Hepatocyte (in vitro differentiated cells): ENCODE data around the gene FAM111A. TPM values are rescaled to one million over a fixed set of nuclear protein-coding genes. Genes with fewer than 3 reads are reported as not detected.

Source experiments
- DNase-seq: peaks from one replicate; pipeline ENCODE4 v3.0.0-alpha.2; 2016; ENCODE audit warnings: low spot score
- H2AFZ ChIP-seq: fragments of 200-600 bp; sonication (generic); 2 replicates; pipeline ENCODE4 v1.6.0; 2016; ENCODE audit warnings: antibody characterized with exemption, mild to moderate bottlenecking
- H3K27ac ChIP-seq: fragments of 200-600 bp; sonication (generic); 2 replicates; pipeline ENCODE4 v1.5.1; 2016; ENCODE audit warnings: mild to moderate bottlenecking
- H3K27me3 ChIP-seq: fragments of 200-600 bp; sonication (generic); 2 replicates; pipeline ENCODE4 v1.6.1; 2016
- H3K36me3 ChIP-seq: fragments of 200-600 bp; sonication (generic); replicated peaks from 2 replicates; pipeline ENCODE4 v1.5.1; 2016; ENCODE audit warnings: low read depth; ENCODE audit not compliant: insufficient read depth
- H3K4me1 ChIP-seq: fragments of 200-600 bp; sonication (generic); 2 replicates; pipeline ENCODE4 v1.5.1; 2016; ENCODE audit warnings: mild to moderate bottlenecking, moderate library complexity; ENCODE audit not compliant: insufficient read depth
- H3K4me2 ChIP-seq: fragments of 200-600 bp; sonication (generic); 2 replicates; pipeline ENCODE4 v1.6.0; 2016
- H3K4me3 ChIP-seq: fragments of 200-600 bp; sonication (generic); 2 replicates; pipeline ENCODE4 v1.5.1; 2016; ENCODE audit warnings: mild to moderate bottlenecking
- H3K79me2 ChIP-seq: fragments of 200-600 bp; sonication (generic); 2 replicates; pipeline ENCODE4 v1.6.0; 2017; ENCODE audit warnings: mild to moderate bottlenecking
- H3K9me2 ChIP-seq: fragments of 200-600 bp; sonication (generic); replicated peaks from 2 replicates; pipeline ENCODE4 v1.6.0; 2017; ENCODE audit warnings: mild to moderate bottlenecking; ENCODE audit not compliant: insufficient read depth
- H3K9me3 ChIP-seq: fragments of 200-600 bp; sonication (generic); 2 replicates; pipeline ENCODE4 v1.5.1; 2016; ENCODE audit warnings: low read depth, mild to moderate bottlenecking
- H4K20me1 ChIP-seq: fragments of 200-600 bp; sonication (generic); 2 replicates; pipeline ENCODE4 v1.6.0; 2016; ENCODE audit warnings: mild to moderate bottlenecking; ENCODE audit not compliant: insufficient read depth, poor library complexity, severe bottlenecking
- EZH2 ChIP-seq: fragments of 200-600 bp; sonication (generic); IDR thresholded peaks from 2 replicates; pipeline ENCODE4 v1.6.1; 2016; ENCODE audit warnings: antibody characterized with exemption, mild to moderate bottlenecking, borderline replicate concordance
- EZH2phosphoT487 ChIP-seq: fragments of 200-600 bp; sonication (generic); IDR thresholded peaks from one replicate; pipeline ENCODE4 v1.6.1; 2018; ENCODE audit warnings: antibody characterized with exemption, mild to moderate bottlenecking, low read depth, moderate library complexity; ENCODE audit not compliant: unreplicated experiment, severe bottlenecking
- WGBS: methylation state at CpG from one replicate; pipeline ENCODE4 v1.1.6; 2016; ENCODE audit warnings: low lambda C conversion rate; ENCODE audit errors: missing lambda C conversion rate; 5-methylcytosine and 5-hydroxymethylcytosine counted together
- polyA plus RNA-seq: library from polyadenylated mRNA; unstranded; fragments of >200 nt; fragmentation: Nextera tagmentation; extraction: Ambion mirVana; gene quantifications from 2 replicates; pipeline ENCODE4 v1.2.1, GENCODE V29; 2016
- total RNA-seq: library from RNA; depleted of rRNA; stranded (reverse); fragments of >200 nt; gene quantifications from 2 replicates; pipeline ENCODE4 v1.2.3, GENCODE V29; 2014
- TF ChIP-seq, protein P1 (sequence below): fragments of 200-600 bp; sonication (generic); IDR thresholded peaks from 2 replicates; pipeline ENCODE4 v1.5.1; 2016; ENCODE audit warnings: antibody characterized with exemption, mild to moderate bottlenecking; ENCODE audit not compliant: poor library complexity

The FAM111A gene
- total and polyA plus RNA-seq, 2 experiments from 2014 or later: 20.0 to 43.2 TPM

GRCh38 chr11:59172345-59173079 is 29.9 kb downstream of the FAM111A start:
- peak; percentile 60 for DNase-seq
- H3K4me1 ChIP-seq: peaks cover 17% of the 10 kb centered on the region
- H3K4me2 ChIP-seq: peak overlapping the region; percentile 100
- H3K27me3 ChIP-seq: no peaks in the 10 kb centered on the region
- TF ChIP-seq, protein P1, sequence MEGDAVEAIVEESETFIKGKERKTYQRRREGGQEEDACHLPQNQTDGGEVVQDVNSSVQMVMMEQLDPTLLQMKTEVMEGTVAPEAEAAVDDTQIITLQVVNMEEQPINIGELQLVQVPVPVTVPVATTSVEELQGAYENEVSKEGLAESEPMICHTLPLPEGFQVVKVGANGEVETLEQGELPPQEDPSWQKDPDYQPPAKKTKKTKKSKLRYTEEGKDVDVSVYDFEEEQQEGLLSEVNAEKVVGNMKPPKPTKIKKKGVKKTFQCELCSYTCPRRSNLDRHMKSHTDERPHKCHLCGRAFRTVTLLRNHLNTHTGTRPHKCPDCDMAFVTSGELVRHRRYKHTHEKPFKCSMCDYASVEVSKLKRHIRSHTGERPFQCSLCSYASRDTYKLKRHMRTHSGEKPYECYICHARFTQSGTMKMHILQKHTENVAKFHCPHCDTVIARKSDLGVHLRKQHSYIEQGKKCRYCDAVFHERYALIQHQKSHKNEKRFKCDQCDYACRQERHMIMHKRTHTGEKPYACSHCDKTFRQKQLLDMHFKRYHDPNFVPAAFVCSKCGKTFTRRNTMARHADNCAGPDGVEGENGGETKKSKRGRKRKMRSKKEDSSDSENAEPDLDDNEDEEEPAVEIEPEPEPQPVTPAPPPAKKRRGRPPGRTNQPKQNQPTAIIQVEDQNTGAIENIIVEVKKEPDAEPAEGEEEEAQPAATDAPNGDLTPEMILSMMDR: no peak
- TF ChIP-seq EZH2 (no peak), EZH2phosphoT487 (no peak)
- no peaks in the 10 kb centered on the region for H4K20me1 ChIP-seq
- peak overlapping the region; percentile 69 for H3K4me3 ChIP-seq
- no peaks in the 10 kb centered on the region for H3K36me3 ChIP-seq
- H3K9me3 ChIP-seq: no peaks in the 10 kb centered on the region
- peak overlapping the region; percentile 64 for H2AFZ ChIP-seq
- peak overlapping the region; percentile 95 for H3K27ac ChIP-seq
- no peaks in the 10 kb centered on the region for H3K9me2 ChIP-seq
- under 1% methylated on average over 29 of the region's 70 CpGs for WGBS
- peaks cover 35% of the 10 kb centered on the region for H3K79me2 ChIP-seq

DNA sequence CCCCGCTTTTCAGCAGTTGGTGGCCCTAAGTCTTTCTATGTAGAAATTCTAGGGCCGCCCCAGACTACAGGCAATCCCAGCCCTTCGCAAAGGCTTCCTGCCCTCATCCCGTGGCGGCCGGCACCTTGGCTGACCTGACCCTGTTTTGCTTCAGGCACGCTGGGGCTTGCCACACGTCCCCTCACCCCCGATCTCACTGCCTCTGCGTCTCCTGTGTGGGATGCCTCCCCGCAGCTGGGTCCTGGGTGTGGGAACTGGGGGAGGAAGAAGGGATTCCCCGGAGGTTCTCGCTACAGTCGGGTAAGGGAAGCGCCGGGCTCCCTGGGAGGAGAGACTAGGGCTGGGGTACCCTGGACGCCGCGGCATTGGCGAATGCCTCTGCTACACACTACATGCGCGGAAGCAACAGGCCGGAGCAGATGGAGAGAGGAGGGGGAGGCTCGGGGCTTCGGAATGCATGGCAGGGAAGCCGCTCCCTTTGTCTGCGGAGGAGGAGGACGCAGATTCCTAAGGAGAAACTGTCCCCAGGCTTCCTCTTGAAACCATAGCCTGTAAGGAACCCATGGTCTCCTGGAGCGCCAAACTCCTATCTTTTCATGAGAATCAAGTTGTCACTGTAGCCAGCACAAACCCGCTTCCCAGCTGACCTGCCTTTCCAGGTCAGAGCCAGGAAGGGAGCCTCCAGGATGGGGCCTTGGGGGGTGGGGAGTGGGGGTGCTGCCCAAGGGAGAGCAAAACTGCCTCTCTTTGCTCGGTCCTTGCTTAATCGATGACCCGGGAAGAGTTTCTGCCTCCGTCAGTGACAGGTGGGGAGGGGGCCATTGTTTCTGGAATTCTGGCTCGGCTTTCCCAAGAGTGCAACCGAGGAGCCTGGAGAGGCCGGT is 30.7 kb downstream of the FAM111A start:
- H3K4me3 ChIP-seq: peak overlapping the region; percentile 69
- peak overlapping the region; percentile 43 for H2AFZ ChIP-seq
- peak overlapping the region; percentile 100 for H3K4me2 ChIP-seq
- H3K36me3 ChIP-seq: no peaks in the 10 kb centered on the region
- H3K4me1 ChIP-seq: peaks cover 19% of the 10 kb centered on the region
- TF ChIP-seq EZH2phosphoT487: no peak
- TF ChIP-seq EZH2: no peak
- TF ChIP-seq, protein P1: no peak
- H3K27me3 ChIP-seq: no peaks in the 10 kb centered on the region
- no peaks in the 10 kb centered on the region for H4K20me1 ChIP-seq
- H3K79me2 ChIP-seq: peaks cover 44% of the 10 kb centered on the region
- DNase-seq: peak; percentile 73
- no peaks in the 10 kb centered on the region for H3K9me2 ChIP-seq
- peak overlapping the region; percentile 95 for H3K27ac ChIP-seq
- WGBS: 2% methylated on average over 37 of the region's 37 CpGs
- no peaks in the 10 kb centered on the region for H3K9me3 ChIP-seq

- peak overlapping the region; percentile 43 for H2AFZ ChIP-seq
- peaks cover 22% of the 10 kb centered on the region for H3K4me1 ChIP-seq
- H3K79me2 ChIP-seq: peaks cover 51% of the 10 kb centered on the region
- H3K9me2 ChIP-seq: no peaks in the 10 kb centered on the region
- peak overlapping the region; percentile 69 for H3K4me3 ChIP-seq
- 8% methylated on average over 7 of the region's 7 CpGs for WGBS
- TF ChIP-seq, protein P1: no peak
- no peak for TF ChIP-seq EZH2
- no peak for TF ChIP-seq EZH2phosphoT487
- H3K9me3 ChIP-seq: no peaks in the 10 kb centered on the region
- H3K27me3 ChIP-seq: no peaks in the 10 kb centered on the region
- peak overlapping the region; percentile 95 for H3K27ac ChIP-seq
- H3K4me2 ChIP-seq: peak overlapping the region; percentile 100
- H4K20me1 ChIP-seq: no peaks in the 10 kb centered on the region
- peak; percentile 91 for DNase-seq
- H3K36me3 ChIP-seq: no peaks in the 10 kb centered on the region
Observed at GRCh38 chr11:59173964-59174663, 31.5 kb downstream of the FAM111A start.
